Activated effector memory CD4-positive, alpha-beta T cell treated with anti-CD3 and anti-CD28 coated beads, Interleukin-2, amount 50 U/mL, for 16 hours (primary cell): Measurements from ENCODE around the gene MTPN.

Experiments
- DNase-seq: peaks from one replicate; pipeline ENCODE4 v3.0.0-alpha.2; 2020

The MTPN gene

DNA sequence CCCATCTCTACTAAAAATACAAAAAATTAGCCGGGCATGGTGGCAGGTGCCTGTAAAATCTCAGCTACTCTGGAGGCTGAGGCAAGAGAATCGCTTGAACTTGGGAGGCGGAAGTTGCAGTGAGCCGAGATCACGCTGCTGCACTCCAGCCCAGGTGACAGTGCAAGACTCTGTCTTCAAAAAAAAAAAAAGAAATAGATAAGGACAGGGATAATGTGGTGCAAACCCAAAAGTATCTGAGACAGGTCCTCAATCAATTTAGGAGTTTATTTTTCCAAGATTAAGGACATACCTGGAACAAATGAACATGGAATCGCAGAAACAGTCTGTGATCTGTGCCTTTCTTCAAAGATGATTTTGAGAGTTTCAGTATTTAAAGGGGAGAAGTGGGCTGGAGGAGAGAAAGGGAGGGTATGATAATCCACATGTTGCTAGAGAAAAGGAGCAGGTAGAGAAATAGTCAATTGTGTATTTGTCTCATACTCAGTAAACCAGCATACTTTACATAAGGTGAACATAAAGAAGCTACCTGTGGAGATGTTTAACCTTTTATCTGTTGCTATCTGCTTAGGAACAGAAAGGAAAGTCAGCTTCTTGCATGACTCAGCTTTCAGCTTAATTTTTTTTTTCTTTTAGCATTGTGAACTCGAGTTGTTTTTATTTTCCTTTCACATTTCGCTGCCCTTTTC, 4.9 kb upstream of the MTPN start:
- DNase-seq: peak; percentile 64

DNA sequence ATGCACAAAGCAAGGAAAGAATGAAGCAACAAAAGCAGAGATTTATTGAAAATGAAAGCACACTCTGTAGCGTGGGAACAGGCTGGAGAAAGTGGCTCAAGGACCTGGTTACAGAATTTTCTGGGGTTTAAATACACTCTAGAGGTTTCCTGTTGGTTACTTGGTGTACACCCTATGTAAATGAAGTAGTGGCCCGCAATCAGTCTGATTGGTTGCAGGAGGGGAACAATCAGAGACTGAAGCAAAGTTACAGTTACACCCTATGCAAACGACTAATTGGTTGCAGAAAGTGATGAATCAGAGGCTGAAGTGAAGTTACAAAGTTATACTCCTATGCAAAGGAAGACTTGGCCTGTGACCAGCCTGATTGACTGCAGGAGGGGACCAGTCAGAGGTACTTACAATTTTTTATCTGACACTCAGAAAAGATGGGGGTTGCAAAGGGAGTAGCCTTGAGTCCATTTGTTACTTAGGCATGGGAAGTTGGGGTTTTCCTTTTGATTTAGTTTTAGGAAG, 3.6 kb upstream of the MTPN start:
- DNase-seq: peak; percentile 83

DNA sequence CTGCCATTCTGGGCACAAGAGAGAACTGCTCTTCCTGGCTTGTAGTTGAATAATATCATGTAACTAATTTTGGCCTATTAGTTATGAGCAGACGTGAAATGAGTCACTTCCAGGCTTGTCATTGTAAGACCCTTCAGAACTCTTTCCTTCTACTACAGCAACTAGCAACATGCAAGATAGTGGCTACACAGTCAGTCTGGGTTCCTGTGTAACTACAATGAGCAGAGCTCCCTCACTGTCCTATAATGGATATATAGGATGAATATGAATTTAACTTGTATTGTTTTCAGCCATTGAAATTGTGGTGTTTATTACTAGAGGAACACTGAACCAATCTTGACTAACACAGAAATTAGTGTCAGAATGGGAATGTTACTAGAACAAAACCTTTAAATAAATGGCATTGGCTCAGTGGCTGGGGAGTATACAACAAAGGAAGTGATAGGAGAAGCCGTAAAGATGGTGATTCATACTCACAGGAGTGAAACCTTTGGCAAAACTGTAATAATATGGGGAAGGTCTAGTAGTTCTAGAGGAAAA, 2.9 kb upstream of the MTPN start:
- DNase-seq: no peak

- no peak for DNase-seq
Observed at GRCh38 chr7:135979471-135980011, 2.4 kb upstream of the MTPN start.

GRCh38 chr7:135978624-135979023, 1.5 kb upstream of the MTPN start:
- DNase-seq: no peak

DNA sequence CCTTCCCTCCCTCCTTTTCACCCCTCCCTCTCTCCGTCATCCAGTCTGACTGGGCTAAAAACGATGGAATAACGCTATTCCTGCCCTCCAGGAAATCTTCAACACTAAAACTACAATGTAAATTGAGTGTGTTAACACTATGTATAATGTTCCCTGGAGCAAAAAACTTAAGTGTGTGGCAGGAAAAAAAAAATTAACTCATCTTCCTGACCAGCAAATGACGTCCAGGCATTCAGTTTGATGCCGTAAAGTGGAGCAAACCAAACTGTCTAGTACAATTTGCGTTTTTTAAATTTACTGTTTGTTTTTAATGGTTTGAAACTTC, 545 bp upstream of the MTPN start:
- DNase-seq: no peak

GRCh38 chr7:135976312-135977006, 700 bp downstream of the MTPN start:
- peak; percentile 78 for DNase-seq

DNA sequence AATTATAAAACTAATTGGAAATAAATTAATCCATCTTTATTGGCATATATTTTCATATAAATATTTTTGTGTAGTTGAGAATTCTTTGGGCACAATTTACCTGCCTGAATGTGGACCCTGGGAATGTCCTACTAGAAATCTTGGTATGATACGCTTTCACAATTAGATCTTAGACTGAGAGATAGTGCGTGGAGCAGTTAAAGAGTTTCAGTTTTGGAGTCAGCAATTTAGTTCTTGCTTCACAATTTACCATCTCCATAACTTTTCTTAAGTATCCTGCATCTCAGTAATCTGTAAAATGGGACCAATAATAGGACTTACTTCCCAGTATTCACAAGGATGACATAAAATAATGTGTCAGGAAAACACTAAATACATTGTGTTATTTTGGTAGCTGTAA, 2.0 kb downstream of the MTPN start:
- no peak for DNase-seq

- no peak for DNase-seq
Observed at GRCh38 chr7:135974667-135975066, 2.5 kb downstream of the MTPN start.

DNA sequence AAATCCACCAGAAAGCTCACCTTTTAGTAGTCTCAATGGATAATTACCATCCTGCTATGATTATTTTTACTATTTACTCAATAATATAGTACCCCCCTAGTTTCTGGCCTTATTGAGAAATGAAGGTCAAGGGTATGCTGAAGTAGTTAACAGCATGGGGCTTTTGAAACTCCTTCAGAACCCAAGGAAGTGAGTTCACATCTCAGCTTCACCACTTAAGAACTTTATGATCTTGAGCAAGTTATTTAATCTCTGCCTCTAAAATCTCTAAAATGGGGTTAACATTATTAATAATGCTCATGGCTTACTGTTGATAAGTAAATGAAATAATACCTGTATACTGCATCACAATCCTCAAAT, 5.8 kb downstream of the MTPN start:
- no peak for DNase-seq

DNA sequence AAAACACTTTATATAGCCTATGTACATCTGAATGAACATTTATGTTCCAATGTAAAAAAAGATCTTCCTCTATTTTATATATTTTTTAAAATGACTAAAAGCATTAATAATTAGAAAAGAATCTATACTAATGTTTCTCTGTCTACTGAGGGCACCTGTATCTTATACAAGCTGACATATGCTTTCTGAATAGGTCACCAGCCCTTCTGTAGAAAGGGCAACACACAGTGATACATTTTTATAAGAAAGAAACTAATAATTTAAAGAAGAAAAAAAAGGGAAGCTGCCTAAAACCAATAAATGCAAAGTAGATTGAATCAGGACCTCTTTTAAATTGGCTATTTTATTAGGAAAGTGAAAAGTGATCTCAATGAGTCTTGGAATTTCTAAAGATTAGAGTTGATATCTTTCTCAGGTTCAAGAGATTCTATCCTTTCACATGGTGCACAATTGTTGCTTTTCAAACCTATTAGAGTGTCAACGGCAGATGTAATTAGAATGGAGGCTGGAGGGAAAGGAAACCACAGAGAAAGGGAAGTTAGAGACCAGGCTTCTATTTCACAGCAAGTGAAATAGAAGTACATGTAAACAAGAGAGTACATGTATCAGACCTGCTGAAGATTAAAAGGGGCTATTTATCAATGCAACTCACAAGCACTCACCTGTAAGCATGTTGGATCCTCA, 6.3 kb downstream of the MTPN start:
- no peak for DNase-seq

DNA sequence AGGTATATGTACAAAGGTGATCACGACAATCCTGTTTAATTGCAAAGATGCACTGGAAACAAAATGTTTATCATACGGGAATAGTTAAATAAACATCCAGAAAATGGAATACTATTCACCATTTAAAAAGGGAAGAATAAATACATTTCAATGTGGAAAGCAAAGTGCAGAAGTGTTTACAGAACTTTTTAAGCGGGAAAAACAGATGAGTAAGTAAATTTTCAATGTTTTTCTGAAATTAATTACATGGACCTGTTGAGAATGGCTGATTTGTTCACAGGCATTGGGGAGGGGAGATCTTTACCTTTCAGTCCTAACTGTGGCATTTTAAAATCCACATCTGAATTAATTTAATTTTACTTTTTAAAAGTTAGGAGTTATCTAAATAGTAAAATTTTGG, 7.1 kb downstream of the MTPN start:
- DNase-seq: no peak

DNA sequence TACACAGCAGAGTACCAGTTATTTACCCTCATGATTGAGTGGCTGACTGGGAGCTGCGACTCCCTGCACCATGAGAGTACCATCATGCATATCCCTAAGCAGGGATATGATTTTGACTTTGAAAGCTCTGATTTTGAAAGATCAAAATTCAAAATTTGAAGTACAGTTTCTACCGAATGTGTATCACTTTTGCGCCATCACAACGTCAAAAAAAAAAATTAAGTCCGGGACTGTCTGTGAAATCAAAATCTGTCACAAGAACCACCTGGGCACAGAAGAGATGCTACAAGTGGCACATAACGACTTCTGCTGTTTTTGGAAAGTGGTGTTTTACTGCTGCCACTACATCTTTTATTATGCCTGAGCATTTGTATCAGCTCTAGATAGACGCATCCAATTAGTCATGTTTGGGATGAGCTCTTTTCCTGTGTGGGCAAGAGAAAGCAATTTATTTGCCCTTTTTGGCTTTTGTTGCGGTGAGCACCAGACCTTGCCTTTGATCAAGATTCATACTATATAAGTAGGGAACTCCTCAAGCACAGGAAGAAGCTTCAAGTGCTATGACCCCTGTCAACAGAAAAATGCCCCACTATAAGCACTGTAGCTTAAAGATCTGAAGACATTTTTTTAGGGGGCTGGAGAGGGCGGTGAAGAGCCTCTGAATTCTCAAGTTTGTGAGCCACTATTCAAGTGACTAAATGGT, 10.7 kb downstream of the MTPN start:
- no peak for DNase-seq

DNA sequence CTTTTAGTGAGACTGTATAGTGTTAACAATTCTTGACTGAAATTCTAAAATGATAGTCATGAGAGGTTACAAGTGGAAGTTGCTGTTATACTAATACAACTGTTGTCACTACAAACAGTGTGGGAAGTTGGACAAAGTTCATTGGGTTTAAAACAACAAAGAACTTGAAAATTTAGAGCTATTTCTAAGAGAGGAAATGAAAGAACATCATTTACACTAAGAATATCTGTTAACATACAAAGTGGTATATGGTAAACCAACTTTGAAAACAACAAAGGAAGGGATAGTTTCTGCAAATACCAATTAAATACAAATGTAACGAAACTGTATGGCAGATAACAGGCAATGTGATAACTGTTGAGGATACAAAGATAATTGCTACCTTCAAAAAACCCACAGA, 11.6 kb downstream of the MTPN start:
- no peak for DNase-seq

DNA sequence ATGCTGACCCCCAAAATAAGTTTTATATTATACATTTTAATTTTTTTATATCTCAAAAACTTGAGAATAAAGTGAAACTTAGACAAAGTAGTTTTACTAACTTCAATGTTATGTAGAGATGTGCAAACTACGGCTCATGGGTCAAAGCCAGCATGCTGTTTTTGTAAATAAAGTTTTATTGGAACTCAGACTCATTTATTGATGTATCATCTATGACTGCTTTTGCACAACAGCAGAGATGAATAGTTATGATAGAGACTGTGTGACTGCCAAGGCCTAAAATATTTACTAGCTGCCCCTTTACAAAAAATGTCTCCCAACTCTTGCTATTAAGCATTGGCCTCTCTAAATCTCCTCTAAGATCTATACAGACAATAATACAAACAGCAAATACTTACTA, 12.4 kb downstream of the MTPN start:
- DNase-seq: no peak

GRCh38 chr7:135964274-135964673, 12.9 kb downstream of the MTPN start:
- no peak for DNase-seq

GRCh38 chr7:135962802-135963201, 14.4 kb downstream of the MTPN start:
- no peak for DNase-seq

GRCh38 chr7:135960709-135961451, 16.3 kb downstream of the MTPN start:
- no peak for DNase-seq

- DNase-seq: no peak
Observed at GRCh38 chr7:135959646-135960363, 17.4 kb downstream of the MTPN start.

DNA sequence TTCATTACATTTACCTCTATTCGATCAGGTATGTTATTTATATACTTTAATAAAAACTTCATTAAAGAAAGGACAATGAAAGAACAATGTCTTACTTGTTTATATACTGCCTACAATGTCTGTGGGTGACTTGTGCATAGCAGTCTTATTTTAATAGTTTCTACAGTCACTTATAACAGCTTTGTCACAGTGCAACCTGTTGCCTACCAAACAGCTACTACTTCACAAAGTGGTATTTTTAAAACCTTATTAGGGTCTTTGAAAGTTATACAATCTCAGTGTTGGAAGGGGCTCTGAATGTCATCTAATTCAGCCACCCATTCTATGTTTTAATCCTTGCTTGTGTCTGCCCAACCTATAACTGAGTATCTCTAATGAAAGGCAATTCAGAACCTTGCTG, 19.0 kb downstream of the MTPN start:
- DNase-seq: no peak

DNA sequence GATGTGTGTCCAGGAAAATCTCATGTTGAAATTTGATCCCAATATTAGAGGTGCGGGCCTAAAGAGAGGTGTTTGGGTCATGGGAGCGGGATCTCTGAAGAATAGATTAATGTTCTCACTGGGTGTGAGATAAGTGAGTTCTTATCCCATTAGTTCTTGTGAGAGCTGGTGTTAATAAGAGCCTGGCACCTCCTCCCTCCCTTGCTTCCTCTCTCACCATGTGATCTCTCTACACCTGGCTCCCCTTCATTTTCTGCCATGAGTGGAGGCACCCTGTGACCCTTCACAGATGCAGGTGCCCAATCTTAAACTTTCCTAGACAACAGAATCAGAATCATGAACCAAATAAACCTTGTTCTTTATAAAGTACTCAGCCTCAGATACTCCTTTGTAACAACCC, 19.5 kb downstream of the MTPN start:
- no peak for DNase-seq

- no peak for DNase-seq
Observed at GRCh38 chr7:135956393-135956792, 20.8 kb downstream of the MTPN start.
